SK-N-SH (cell line): ENCODE results near the gene B4GALT3. TPM values are rescaled to one million over a fixed set of nuclear protein-coding genes. Genes with fewer than 3 reads are reported as not detected.

Experiments used
- CTCF ChIA-PET: fragments of 300-600, 350-600 bp; formaldehyde crosslinking; extraction: SDS; loops from one replicate; lab custom pipeline; 2021; lab: Yijun Ruan, JAX
- POLR2A ChIA-PET: fragments of 350-600 bp; sonication (Branson Sonifier 250); formaldehyde crosslinking; extraction: SDS; loops from one replicate; lab custom pipeline; 2020; ENCODE audit warnings: antibody characterized with exemption, inconsistent platforms; lab: Yijun Ruan, JAX
- DNase-seq: peaks from one replicate; pipeline ENCODE4 v3.0.0; 2012
- H2AFZ ChIP-seq: fragments of 200-600 bp; sonication (generic); 2 replicates; pipeline ENCODE4 v1.8.1; 2016; ENCODE audit warnings: antibody characterized with exemption, mild to moderate bottlenecking, low read depth
- H3F3A ChIP-seq: fragments of 200-600 bp; sonication (generic); replicated peaks from 2 replicates; pipeline ENCODE3; 2016; ENCODE audit warnings: antibody characterized with exemption, mild to moderate bottlenecking; ENCODE audit not compliant: insufficient read depth
- H3K27ac ChIP-seq, 2 experiments: fragments of 200-500 bp in 1 of 2; fragments of 200-600 bp in 1 of 2; sonication (Bioruptor generic) in 1 of 2; sonication (generic), shearing (Covaris generic) in 1 of 2; 2 replicates each; pipeline versions ENCODE4 v1.5.1 to v1.6.1; 2014 to 2016; ENCODE audit warnings: low read depth in 2 of 2, inconsistent platforms in 1 of 2, low read length in 1 of 2, mild to moderate bottlenecking in 1 of 2, mixed read lengths in 1 of 2
- H3K27me3 ChIP-seq: fragments of 200-600 bp; sonication (generic), shearing (Covaris generic); 2 replicates; pipeline ENCODE4 v1.6.1; 2016; ENCODE audit warnings: mixed run types; ENCODE audit not compliant: insufficient read depth
- H3K36me3 ChIP-seq, 2 experiments: fragments of 200-500 bp in 1 of 2; fragments of 200-600 bp in 1 of 2; sonication (Bioruptor generic) in 1 of 2; sonication (generic) in 1 of 2; replicated peaks in 1 of 2; 2 replicates each; pipeline versions ENCODE3 to v1.5.1; 2014 to 2016; ENCODE audit warnings: low read length in 1 of 2, mild to moderate bottlenecking in 1 of 2; ENCODE audit not compliant: insufficient read depth in 2 of 2, control insufficient read depth in 1 of 2
- H3K4me1 ChIP-seq, 2 experiments: fragments of 200-500 bp in 1 of 2; fragments of 200-600 bp in 1 of 2; sonication (Bioruptor generic) in 1 of 2; sonication (generic), shearing (Covaris generic) in 1 of 2; 2 replicates each; pipeline versions ENCODE4 v1.5.1 to v1.6.1; 2014 to 2016; ENCODE audit warnings: low read depth in 1 of 2, low read length in 1 of 2, mixed run types in 1 of 2; ENCODE audit not compliant: insufficient read depth in 2 of 2, control insufficient read depth in 1 of 2
- H3K4me2 ChIP-seq: fragments of 200-600 bp; sonication (generic), shearing (Covaris generic); 2 replicates; pipeline ENCODE4 v1.6.1; 2017; ENCODE audit warnings: mixed run types
- H3K4me3 ChIP-seq, 2 experiments: fragments of 200-500 bp in 1 of 2; fragments of 200-600 bp in 1 of 2; sonication (Bioruptor generic) in 1 of 2; sonication (generic), shearing (Covaris generic) in 1 of 2; 2 replicates each; pipeline versions ENCODE4 v1.5.1 to v1.8.1; 2014 to 2016; ENCODE audit warnings: low read depth in 2 of 2, inconsistent platforms in 1 of 2, low read length in 1 of 2, mild to moderate bottlenecking in 1 of 2, mixed read lengths in 1 of 2, moderate library complexity in 1 of 2
- H3K79me2 ChIP-seq: fragments of 200-600 bp; sonication (generic); 2 replicates; pipeline ENCODE4 v1.8.1; 2017; ENCODE audit warnings: mild to moderate bottlenecking; ENCODE audit not compliant: insufficient read depth
- H3K9ac ChIP-seq: fragments of 200-600 bp; sonication (generic); 2 replicates; pipeline ENCODE4 v1.6.1; 2017; ENCODE audit warnings: mixed run types
- H3K9me2 ChIP-seq: fragments of 200-600 bp; sonication (generic); 2 replicates; pipeline ENCODE4 v1.6.1; 2017; ENCODE audit warnings: mixed run types
- H3K9me3 ChIP-seq: fragments of 200-600 bp; sonication (generic); 2 replicates; pipeline ENCODE4 v1.6.1; 2017; ENCODE audit warnings: mixed run types, mild to moderate bottlenecking, moderate library complexity
- H4K20me1 ChIP-seq: fragments of 200-600 bp; sonication (generic); 2 replicates; pipeline ENCODE4 v1.6.1; 2017; ENCODE audit warnings: mild to moderate bottlenecking, mixed run types; ENCODE audit not compliant: insufficient read depth
- CHD2 ChIP-seq: fragments of 150-350 bp; IDR thresholded peaks from 2 replicates; pipeline ENCODE4 v1.6.1; 2018; ENCODE audit warnings: low read length; ENCODE audit not compliant: partially characterized antibody
- EP300 ChIP-seq, 2 experiments: IDR thresholded peaks; 2 replicates each; pipeline versions ENCODE4 v1.4.0 to v1.6.1; 2012; ENCODE audit warnings: borderline replicate concordance in 1 of 2, low read depth in 1 of 2, low read length in 1 of 2
- EZH2phosphoT487 ChIP-seq: fragments of 200-600 bp; sonication (generic); IDR thresholded peaks from 2 replicates; pipeline ENCODE4 v1.6.1; 2017; ENCODE audit warnings: low read depth, mixed run types, mild to moderate bottlenecking, antibody characterized with exemption, moderate library complexity, borderline replicate concordance
- GABPA ChIP-seq: IDR thresholded peaks from 2 replicates; pipeline ENCODE4 v1.4.0; 2012; ENCODE audit warnings: low read depth, mild to moderate bottlenecking
- JUND ChIP-seq: IDR thresholded peaks from 2 replicates; pipeline ENCODE4 v1.4.0; 2012
- NFIC ChIP-seq: IDR thresholded peaks from 2 replicates; pipeline ENCODE4 v1.4.0; 2012; ENCODE audit warnings: borderline replicate concordance
- PBX3 ChIP-seq: IDR thresholded peaks from 2 replicates; pipeline ENCODE4; 2012
- POLR2AphosphoS5 ChIP-seq: IDR thresholded peaks from 2 replicates; pipeline ENCODE4 v1.6.1; 2012; ENCODE audit warnings: low read depth, low read length
- RAD21 ChIP-seq: IDR thresholded peaks from 2 replicates; pipeline ENCODE4 v1.6.1; 2012; ENCODE audit warnings: mild to moderate bottlenecking, low read length
- SMC3 ChIP-seq: IDR thresholded peaks from 2 replicates; pipeline ENCODE4 v1.6.1; 2012; ENCODE audit warnings: low read depth, low read length, improper control_type of control experiment
- TCF12 ChIP-seq: IDR thresholded peaks from 2 replicates; pipeline ENCODE4 v1.4.0; 2012
- USF1 ChIP-seq: IDR thresholded peaks from 2 replicates; pipeline ENCODE4 v1.4.0; 2012; ENCODE audit warnings: low read depth, borderline replicate concordance
- USF2 ChIP-seq: fragments of 150-350 bp; IDR thresholded peaks from 2 replicates; pipeline ENCODE4 v1.6.1; 2017; ENCODE audit warnings: antibody characterized with exemption, low read length, low read depth, borderline replicate concordance
- YY1 ChIP-seq: IDR thresholded peaks from 2 replicates; pipeline ENCODE4 v1.4.0; 2012; ENCODE audit warnings: low read depth, mild to moderate bottlenecking
- ZBTB33 ChIP-seq: IDR thresholded peaks from 2 replicates; pipeline ENCODE4 v1.4.0; 2012; ENCODE audit warnings: low read depth, borderline replicate concordance
- WGBS: methylation state at CpG from one replicate; pipeline ENCODE4 v1.1.6; 2017; ENCODE audit warnings: low lambda C conversion rate; 5-methylcytosine and 5-hydroxymethylcytosine counted together
- polyA plus RNA-seq, 3 experiments: library from polyadenylated mRNA; depleted of rRNA; stranded (reverse); fragments of >200 nt; gene quantifications; 2 replicates each; pipeline ENCODE4 v1.2.3, GENCODE V29; 2012

The B4GALT3 gene
- polyA plus RNA-seq, 1 of the 3 experiments (the other 2 are of a cell fraction) = 56.5 TPM

GRCh38 chr1:161191971-161192370 lies 14.7 kb upstream of the B4GALT3 start:
- H3K4me3 ChIP-seq = no peak overlapping the region
- no peak for DNase-seq
- peaks cover 5 to 27% of the 10 kb centered on the region in 2 experiments; a peak in 3 of 4 replicates for H3K4me1 ChIP-seq
- no peak overlapping the region for H3K27ac ChIP-seq
- POLR2A ChIA-PET = interaction anchor here (1.1 to 1.4 kb wide), 2 partner anchors 10 to 34 kb away, joined by 3 read pairs; partner anchors contain the start of genes NDUFS2 and TOMM40L
- TF ChIP-seq CHD2 (no peak), RAD21 (no peak), TCF12 (no peak), JUND (no peak), POLR2AphosphoS5 (no peak), SMC3 (no peak), ZBTB33 (no peak), USF2 (no peak), NFIC (no peak), EZH2phosphoT487 (no peak), PBX3 (no peak), GABPA (no peak), YY1 (no peak)
- peaks cover 0 to 19% of the 10 kb centered on the region in 2 experiments for H3K36me3 ChIP-seq
- H3K79me2 ChIP-seq = no peaks in the 10 kb centered on the region
- no peak overlapping the region for H2AFZ ChIP-seq
- no peaks in the 10 kb centered on the region for H4K20me1 ChIP-seq
- H3F3A ChIP-seq = no peaks in the 10 kb centered on the region
- CTCF ChIA-PET = interaction anchor here (0.6 to 7.0 kb wide), 24 partner anchors 11 to 195 kb away, joined by 3 to 65 read pairs (median 6); partner anchors contain the start of genes APOA2, B4GALT3, CFAP126 and FCER1G
- H3K9me3 ChIP-seq = no peaks in the 10 kb centered on the region
- 55% methylated on average over 8 of the region's 8 CpGs for WGBS
- H3K27me3 ChIP-seq = no peaks in the 10 kb centered on the region
- H3K9me2 ChIP-seq = no peaks in the 10 kb centered on the region
- no peak overlapping the region for H3K4me2 ChIP-seq
- H3K9ac ChIP-seq = no peak overlapping the region

- Histone ChIP-seq H3K9ac (no peak overlapping the region), H3K9me3 (no peaks in the 10 kb centered on the region), H3F3A (no peaks in the 10 kb centered on the region), H3K36me3 (peaks cover 0 to 19% of the 10 kb centered on the region in 2 experiments), H3K4me3 (no peak overlapping the region), H3K79me2 (no peaks in the 10 kb centered on the region), H3K4me2 (no peak overlapping the region), H3K4me1 (peaks cover 0 to 19% of the 10 kb centered on the region in 2 experiments; a peak in 2 of 4 replicates), H2AFZ (no peak overlapping the region), H4K20me1 (no peaks in the 10 kb centered on the region), H3K27ac (no peak overlapping the region), H3K9me2 (no peaks in the 10 kb centered on the region), H3K27me3 (no peaks in the 10 kb centered on the region)
- ChIA-PET POLR2A (interaction anchor here (1.1 kb wide), 1 partner anchor 11 kb away, joined by 3 read pairs; no protein-coding TSS in a partner anchor), CTCF (interaction anchor here (0.8 to 7.0 kb wide), 15 partner anchors 10 to 192 kb away, joined by 3 to 65 read pairs (median 12); partner anchors contain the start of genes APOA2, B4GALT3, NDUFS2 and PPOX)
- TF ChIP-seq CHD2 = no peak
- TF ChIP-seq TCF12 = no peak
- no peak for TF ChIP-seq NFIC
- no peak for TF ChIP-seq EP300 (IDR thresholded peaks at IDR 0.05; ENCODE audit: borderline replicate concordance in 1 of 2, low read depth in 1 of 2, low read length in 1 of 2)
- TF ChIP-seq USF1 = no peak
- DNase-seq = no peak
- WGBS = 95% methylated on average over 14 of the region's 22 CpGs
Observed at GRCh38 chr1:161190962-161191521, 13.7 kb upstream of the B4GALT3 start.
